Esophagus muscularis mucosa (tissue), 3 donors: Measurements from ENCODE around the gene MAEA.

ENCODE experiments used
- CTCF ChIP-seq, 3 experiments: fragments of 200-600 bp in 2 of 3; fragments of 450-650 bp in 1 of 3; sonication (generic) in 2 of 3; IDR thresholded peaks; one replicate each; pipeline ENCODE4 v1.5.1; 2017 to 2019; ENCODE audit warnings: antibody characterized with exemption in 3 of 3, mild to moderate bottlenecking in 2 of 3, moderate library complexity in 1 of 3
- POLR2A ChIP-seq: fragments of 450-650 bp; IDR thresholded peaks from one replicate; pipeline ENCODE4 v1.6.1; 2017; ENCODE audit warnings: antibody characterized with exemption, moderate library complexity, mild to moderate bottlenecking, low read depth

GRCh38 chr4:1383728-1384591 is 94.3 kb downstream of the MAEA start:
- TF ChIP-seq CTCF (IDR thresholded peaks at IDR 0.05) (no peak), POLR2A (no peak)
